Measurements from ENCODE around the gene ZNF101.
A peak's percentile ranks its signal among the peaks of the same experiment; 100 is the strongest.
"Not testable (repeated sequence)": the region's sequence is repeated elsewhere in the genome, so short reads cannot be mapped to it uniquely, and the experiment has no call there.

Gene ZNF101

GRCh38 chr19:19659646-19660245, 8.9 kb upstream of the ZNF101 start:
- no peak for DNase-seq (ENCODE audit: low read depth in 2 of 3, low spot score in 2 of 3)

- DNase-seq (ENCODE audit: low read depth in 2 of 3, low spot score in 2 of 3) = no peak
These were observed 7.4 kb upstream of the ZNF101 start for GRCh38 chr19:19661141-19661674.

GRCh38 chr19:19661675-19662251, 6.9 kb upstream of the ZNF101 start:
- no peak for DNase-seq (ENCODE audit: low read depth in 2 of 3, low spot score in 2 of 3)

- DNase-seq (ENCODE audit: low read depth in 2 of 3, low spot score in 2 of 3) = no peak
These were observed 6.3 kb upstream of the ZNF101 start for GRCh38 chr19:19662344-19662743.

- DNase-seq (ENCODE audit: low read depth in 2 of 3, low spot score in 2 of 3) = no peak
These were observed 5.8 kb upstream of the ZNF101 start for GRCh38 chr19:19662871-19663255.

- DNase-seq (ENCODE audit: low read depth in 2 of 3, low spot score in 2 of 3) = peak; percentile 76 to 87 (median 85)
These were observed 5.2 kb upstream of the ZNF101 start, which contains the start of gene ATP13A1 for GRCh38 chr19:19663256-19664120. TSS of gene ATP13A1 (minus strand) at chr19:19663676. CDS start at chr19:19663666, 10 bp downstream.

GRCh38 chr19:19665420-19665948, 3.2 kb upstream of the ZNF101 start:
- not testable (repeated sequence) for DNase-seq (ENCODE audit: low read depth in 2 of 3, low spot score in 2 of 3)

- no peak for DNase-seq (ENCODE audit: low read depth in 2 of 3, low spot score in 2 of 3)
These were observed 1.5 kb downstream of the ZNF101 start for GRCh38 chr19:19670070-19670551.

- DNase-seq (ENCODE audit: low read depth in 2 of 3, low spot score in 2 of 3) = no peak
These were observed 4.2 kb downstream of the ZNF101 start for GRCh38 chr19:19672816-19673215.

GRCh38 chr19:19674315-19674714, 5.7 kb downstream of the ZNF101 start:
- no peak for DNase-seq (ENCODE audit: low read depth in 2 of 3, low spot score in 2 of 3)

GRCh38 chr19:19677579-19677978, 8.9 kb downstream of the ZNF101 start:
- no peak for DNase-seq (ENCODE audit: low read depth in 2 of 3, low spot score in 2 of 3)

GRCh38 chr19:19679176-19680073, 10.8 kb downstream of the ZNF101 start:
- DNase-seq (ENCODE audit: low read depth in 2 of 3, low spot score in 2 of 3) = no peak

- DNase-seq (ENCODE audit: low read depth in 2 of 3, low spot score in 2 of 3) = not testable (repeated sequence)
These were observed 17.5 kb downstream of the ZNF101 start for GRCh38 chr19:19686119-19686518.

GRCh38 chr19:19686580-19686979, 17.9 kb downstream of the ZNF101 start:
- DNase-seq (ENCODE audit: low read depth in 2 of 3, low spot score in 2 of 3) = no peak

GRCh38 chr19:19687090-19687489, 18.5 kb downstream of the ZNF101 start:
- DNase-seq (ENCODE audit: low read depth in 2 of 3, low spot score in 2 of 3) = no peak

GRCh38 chr19:19689023-19689422, 20.4 kb downstream of the ZNF101 start:
- not testable (repeated sequence) for DNase-seq (ENCODE audit: low read depth in 2 of 3, low spot score in 2 of 3)

GRCh38 chr19:19691683-19692082, 23.0 kb downstream of the ZNF101 start:
- no peak for DNase-seq (ENCODE audit: low read depth in 2 of 3, low spot score in 2 of 3)

- DNase-seq (ENCODE audit: low read depth in 2 of 3, low spot score in 2 of 3) = no peak
These were observed 27.7 kb downstream of the ZNF101 start for GRCh38 chr19:19696386-19696785.

- no peak for DNase-seq (ENCODE audit: low read depth in 2 of 3, low spot score in 2 of 3)
These were observed 28.9 kb downstream of the ZNF101 start for GRCh38 chr19:19697589-19697988.

- DNase-seq (ENCODE audit: low read depth in 2 of 3, low spot score in 2 of 3) = not testable (repeated sequence)
These were observed 31.9 kb downstream of the ZNF101 start for GRCh38 chr19:19700493-19700892.

Data from activated CD8-positive, alpha-beta memory T cell treated with anti-CD3 and anti-CD28 coated beads for 48 hours (primary cell).